GM21717 (cell line): Measurements from ENCODE around the gene KIFAP3.
"Not testable (repeated sequence)": the region's sequence is repeated elsewhere in the genome, so short reads cannot be mapped to it uniquely, and the experiment has no call there.

Experiments used
- ATAC-seq: cut with Tn5 transposase; IDR thresholded peaks from one replicate; pipeline ENCODE4 v1.9.1; 2021; ENCODE audit warnings: mild to moderate bottlenecking, moderate library complexity; ENCODE audit not compliant: unreplicated experiment

The KIFAP3 gene

GRCh38 chr1:169892176-169892926, 182.1 kb downstream of the KIFAP3 start:
- ATAC-seq: no peak

DNA sequence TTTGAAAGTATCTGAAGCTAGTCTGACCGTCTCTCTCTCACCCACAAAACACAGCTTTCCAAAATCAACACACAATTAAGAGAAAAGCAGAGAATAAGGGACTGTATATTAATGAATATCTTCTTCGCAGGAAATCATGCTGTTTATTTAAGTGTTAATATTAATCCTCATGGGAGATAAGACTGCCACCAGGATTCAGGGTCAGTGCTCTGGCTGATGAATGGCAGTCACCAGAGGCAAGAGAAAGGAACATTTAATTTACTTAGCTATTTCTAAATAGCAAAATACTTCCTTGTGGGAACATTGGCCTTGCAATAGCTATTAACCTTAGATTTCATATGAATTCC, 183.0 kb downstream of the KIFAP3 start:
- no peak for ATAC-seq

GRCh38 chr1:169890761-169891538, 183.5 kb downstream of the KIFAP3 start:
- no peak for ATAC-seq

DNA sequence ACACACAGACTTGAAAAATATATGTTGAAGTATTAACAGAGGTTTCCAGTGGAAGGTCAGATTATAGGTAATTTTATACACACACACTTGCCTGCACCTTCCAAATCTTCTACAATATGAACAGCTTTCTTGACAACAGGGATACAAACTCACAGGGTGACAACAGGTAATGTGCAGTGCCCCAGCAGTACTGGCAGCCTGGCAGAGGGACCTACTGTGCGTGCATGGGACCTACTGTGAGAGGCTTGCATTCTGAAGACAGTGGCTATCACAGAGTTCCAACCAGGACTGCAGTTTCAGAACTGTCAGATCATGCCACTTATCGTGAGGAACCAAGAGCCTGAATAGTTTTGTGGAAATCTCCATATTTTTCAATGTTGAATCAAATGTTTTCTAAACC, 184.6 kb downstream of the KIFAP3 start:
- ATAC-seq: no peak

- ATAC-seq: no peak
Measured at GRCh38 chr1:169886931-169887330, 187.6 kb downstream of the KIFAP3 start.

- no peak for ATAC-seq
Measured at GRCh38 chr1:169886422-169886821, 188.1 kb downstream of the KIFAP3 start.

- no peak for ATAC-seq
Measured at GRCh38 chr1:169885207-169885606, 189.3 kb downstream of the KIFAP3 start.

GRCh38 chr1:169884634-169885033, 189.9 kb downstream of the KIFAP3 start:
- no peak for ATAC-seq

DNA sequence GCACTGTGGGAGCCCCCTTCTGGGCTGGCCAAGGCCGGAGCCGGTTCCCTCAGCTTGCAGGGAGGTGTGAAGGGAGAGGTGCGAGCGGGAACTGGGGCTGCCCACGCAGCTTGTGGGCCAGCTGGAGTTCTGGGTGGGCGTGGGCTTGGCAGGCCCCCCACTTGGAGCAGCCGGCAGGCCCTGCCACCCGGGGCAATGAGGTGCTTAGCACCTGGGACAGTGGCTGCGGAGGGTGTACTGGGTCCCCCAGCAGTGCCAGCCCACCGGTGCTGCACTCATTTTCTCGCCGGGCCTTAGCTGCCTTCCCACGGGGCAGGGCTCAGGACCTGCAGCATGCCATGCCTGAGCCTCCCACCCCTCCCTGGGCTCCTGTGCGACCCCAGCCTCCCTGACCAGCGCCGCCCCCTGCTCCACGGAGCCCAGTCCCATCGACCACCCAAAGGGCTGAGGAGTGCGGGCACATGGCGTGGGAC, 192.4 kb downstream of the KIFAP3 start:
- ATAC-seq: no peak

- no peak for ATAC-seq
Measured at GRCh38 chr1:169879034-169879840, 195.3 kb downstream of the KIFAP3 start.

DNA sequence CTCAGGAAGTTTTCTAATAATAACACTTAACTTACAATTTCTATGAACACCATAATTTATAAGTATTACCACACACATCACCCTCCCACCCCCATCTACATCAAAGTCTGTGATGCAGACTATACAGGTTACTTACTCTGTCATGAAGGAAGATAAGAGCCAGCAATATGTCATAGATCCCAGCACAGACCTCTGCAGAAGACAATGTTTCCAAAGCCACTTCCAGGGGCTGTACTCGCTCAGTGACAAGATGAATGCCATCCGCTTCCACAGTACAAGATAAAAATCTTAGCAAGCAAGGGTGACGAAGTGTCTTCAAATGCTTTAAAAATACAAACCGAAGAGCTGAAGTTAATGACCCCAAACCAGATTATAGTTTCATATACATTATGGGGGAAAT, 196.0 kb downstream of the KIFAP3 start:
- no peak for ATAC-seq

GRCh38 chr1:169877800-169878491, 196.5 kb downstream of the KIFAP3 start:
- ATAC-seq: no peak

- ATAC-seq: no peak
Measured at GRCh38 chr1:169874229-169874628, 200.3 kb downstream of the KIFAP3 start.

DNA sequence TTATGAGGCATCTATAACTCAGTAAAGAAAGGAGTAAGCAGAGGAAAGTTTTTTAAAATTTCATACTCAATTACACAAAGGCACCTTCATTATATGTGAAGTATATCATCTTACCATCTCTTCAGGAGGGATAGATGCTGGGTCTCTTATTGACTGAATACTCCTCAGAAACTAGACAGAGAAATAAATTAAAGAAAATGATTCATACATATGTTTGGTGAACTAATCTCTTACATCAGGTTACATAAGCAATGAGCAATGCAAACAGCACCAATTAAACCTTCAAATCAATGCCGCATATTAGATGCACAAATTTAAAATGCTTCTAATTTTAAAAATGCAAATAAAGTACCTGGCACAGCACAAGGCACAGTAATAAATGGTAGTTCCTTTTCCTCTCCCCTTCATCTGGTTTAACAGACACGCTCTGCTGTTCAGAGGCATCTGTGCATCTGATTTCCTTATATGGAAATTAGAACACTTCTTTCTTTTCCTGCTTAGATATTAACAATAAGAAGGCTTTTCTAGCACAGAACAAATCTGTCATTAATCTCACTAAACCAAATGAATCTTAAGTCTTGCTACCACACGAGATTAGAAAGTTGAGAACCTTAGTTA, 200.8 kb downstream of the KIFAP3 start:
- no peak for ATAC-seq

GRCh38 chr1:169872906-169873305, 201.6 kb downstream of the KIFAP3 start:
- ATAC-seq: no peak

- ATAC-seq: not testable (repeated sequence)
Measured at GRCh38 chr1:169871988-169872387, 202.5 kb downstream of the KIFAP3 start.
